ENCODE measurements around the gene SIK2. TPM values are rescaled to one million over a fixed set of nuclear protein-coding genes. Genes with fewer than 3 reads are reported as not detected.

The SIK2 gene
- total RNA-seq, 1 experiment from 2014 or later = 13.9 TPM

GRCh38 chr11:111589114-111589513, 13.1 kb upstream of the SIK2 start:
- no peak for TF ChIP-seq CTCF (IDR thresholded peaks at IDR 0.05; ENCODE audit: unreplicated experiment)
- H3K27ac Mint-ChIP-seq (ENCODE audit: unreplicated experiment) = no peak overlapping the region
- no TSS peak for BruUV-seq (replicated peaks)
- H3K4me1 Mint-ChIP-seq (ENCODE audit: low read depth, unreplicated experiment) = peaks cover 10% of the 10 kb centered on the region
- no peak overlapping the region for H3K4me3 Mint-ChIP-seq (ENCODE audit: low read depth, unreplicated experiment)
- no peaks in the 10 kb centered on the region for H3K9me3 Mint-ChIP-seq (ENCODE audit: low read depth, unreplicated experiment)
- CTCF ChIA-PET = no interaction called here
- intact Hi-C loops (cut with micrococcal nuclease; ENCODE audit: unreplicated experiment) = loop anchor here (5.0 kb wide), 1 partner anchor 188 kb away; no protein-coding TSS in a partner anchor
- H3K27me3 Mint-ChIP-seq (ENCODE audit: unreplicated experiment) = no peaks in the 10 kb centered on the region
- no peaks in the 10 kb centered on the region for H3K36me3 Mint-ChIP-seq (ENCODE audit: insufficient read depth, unreplicated experiment)
- no peak for DNase-seq

- no peaks in the 10 kb centered on the region for H3K9me3 Mint-ChIP-seq (ENCODE audit: low read depth, unreplicated experiment)
- no peak overlapping the region for H3K4me3 Mint-ChIP-seq (ENCODE audit: low read depth, unreplicated experiment)
- H3K27me3 Mint-ChIP-seq (ENCODE audit: unreplicated experiment) = no peaks in the 10 kb centered on the region
- TF ChIP-seq CTCF (IDR thresholded peaks at IDR 0.05; ENCODE audit: unreplicated experiment) = no peak
- H3K27ac Mint-ChIP-seq (ENCODE audit: unreplicated experiment) = no peak overlapping the region
- H3K36me3 Mint-ChIP-seq (ENCODE audit: insufficient read depth, unreplicated experiment) = no peaks in the 10 kb centered on the region
- intact Hi-C loops (cut with micrococcal nuclease; ENCODE audit: unreplicated experiment) = loop anchor here (5.0 kb wide), 1 partner anchor 187 kb away; no protein-coding TSS in a partner anchor
- BruUV-seq (replicated peaks) = no TSS peak
- peaks cover 10% of the 10 kb centered on the region for H3K4me1 Mint-ChIP-seq (ENCODE audit: low read depth, unreplicated experiment)
- CTCF ChIA-PET = no interaction called here
- DNase-seq = no peak
These were observed 12.3 kb upstream of the SIK2 start for GRCh38 chr11:111589886-111590499.

GRCh38 chr11:111591187-111591960, 10.9 kb upstream of the SIK2 start:
- TF ChIP-seq CTCF (IDR thresholded peaks at IDR 0.05; ENCODE audit: unreplicated experiment) = no peak
- Mint-ChIP-seq H3K9me3 (ENCODE audit: low read depth, unreplicated experiment) (no peaks in the 10 kb centered on the region), H3K4me1 (ENCODE audit: low read depth, unreplicated experiment) (no peaks in the 10 kb centered on the region), H3K36me3 (ENCODE audit: insufficient read depth, unreplicated experiment) (no peaks in the 10 kb centered on the region), H3K27me3 (ENCODE audit: unreplicated experiment) (no peaks in the 10 kb centered on the region), H3K4me3 (ENCODE audit: low read depth, unreplicated experiment) (no peak overlapping the region), H3K27ac (ENCODE audit: unreplicated experiment) (no peak overlapping the region)
- intact Hi-C loops (cut with micrococcal nuclease; ENCODE audit: unreplicated experiment) = no loop called here
- DNase-seq = no peak
- CTCF ChIA-PET = no interaction called here
- no TSS peak for BruUV-seq (replicated peaks)

GRCh38 chr11:111592491-111592890, 9.8 kb upstream of the SIK2 start:
- Mint-ChIP-seq H3K27ac (ENCODE audit: unreplicated experiment) (no peak overlapping the region), H3K4me3 (ENCODE audit: low read depth, unreplicated experiment) (no peak overlapping the region), H3K36me3 (ENCODE audit: insufficient read depth, unreplicated experiment) (no peaks in the 10 kb centered on the region), H3K27me3 (ENCODE audit: unreplicated experiment) (no peaks in the 10 kb centered on the region), H3K4me1 (ENCODE audit: low read depth, unreplicated experiment) (no peaks in the 10 kb centered on the region), H3K9me3 (ENCODE audit: low read depth, unreplicated experiment) (no peaks in the 10 kb centered on the region)
- BruUV-seq (replicated peaks) = no TSS peak
- CTCF ChIA-PET = no interaction called here
- no peak for TF ChIP-seq CTCF (IDR thresholded peaks at IDR 0.05; ENCODE audit: unreplicated experiment)
- DNase-seq = no peak
- intact Hi-C loops (cut with micrococcal nuclease; ENCODE audit: unreplicated experiment) = no loop called here

Measured in Calu3 (cell line).